H9 (cell line): ENCODE measurements around the gene TMEM163. TPM values are rescaled to one million over a fixed set of nuclear protein-coding genes. Genes with fewer than 3 reads are reported as not detected.

Source experiments
- DNase-seq: peaks from one replicate; pipeline ENCODE4 v3.0.0-alpha.2; 2017
- H2AFZ ChIP-seq: one replicate; pipeline ENCODE4 v1.6.1; 2013; ENCODE audit warnings: mild to moderate bottlenecking, low read length, control low read depth, moderate library complexity
- H2AK5ac ChIP-seq: 2 replicates; pipeline ENCODE4 v1.6.1; 2013; ENCODE audit warnings: low read length, control low read depth, mixed read lengths; ENCODE audit not compliant: insufficient read length
- H2BK120ac ChIP-seq: one replicate; pipeline ENCODE4 v1.6.1; 2013; ENCODE audit warnings: low read depth, mild to moderate bottlenecking, low read length, control low read depth, inconsistent platforms; ENCODE audit not compliant: poor library complexity, severe bottlenecking
- H2BK12ac ChIP-seq: 2 replicates; pipeline ENCODE4 v1.6.1; 2013; ENCODE audit warnings: low read length, control low read depth, mixed read lengths, low read depth; ENCODE audit not compliant: insufficient read length
- H2BK15ac ChIP-seq: 2 replicates; pipeline ENCODE4 v1.6.1; 2013; ENCODE audit warnings: low read depth, low read length, control low read depth
- H2BK20ac ChIP-seq: one replicate; pipeline ENCODE4 v1.6.1; 2013; ENCODE audit warnings: low read depth, mild to moderate bottlenecking, low read length, control low read depth, inconsistent platforms; ENCODE audit not compliant: poor library complexity, severe bottlenecking
- H2BK5ac ChIP-seq: 2 replicates; pipeline ENCODE4 v1.6.1; 2013; ENCODE audit warnings: low read length, control low read depth, mixed read lengths; ENCODE audit not compliant: insufficient read length
- H3K14ac ChIP-seq: 2 replicates; pipeline ENCODE4 v1.6.1; 2013; ENCODE audit warnings: low read length, control low read depth; ENCODE audit not compliant: insufficient read depth
- H3K18ac ChIP-seq: 2 replicates; pipeline ENCODE4 v1.6.1; 2013; ENCODE audit warnings: low read depth, mild to moderate bottlenecking, mixed read lengths, low read length, control low read depth; ENCODE audit not compliant: insufficient read length
- H3K23ac ChIP-seq: 2 replicates; pipeline ENCODE4 v1.6.1; 2013; ENCODE audit warnings: low read length, control low read depth, mixed read lengths, low read depth; ENCODE audit not compliant: insufficient read length
- H3K23me2 ChIP-seq: 2 replicates; pipeline ENCODE4 v1.6.1; 2013; ENCODE audit warnings: low read depth, mild to moderate bottlenecking, mixed read lengths, low read length, control low read depth; ENCODE audit not compliant: insufficient read length, poor library complexity, severe bottlenecking
- H3K27ac ChIP-seq: 2 replicates; pipeline ENCODE4 v1.5.1; 2013; ENCODE audit warnings: low read length, control low read depth, mixed read lengths, low read depth; ENCODE audit not compliant: insufficient read length
- H3K27me3 ChIP-seq: 2 replicates; pipeline ENCODE4 v1.6.1; 2013; ENCODE audit warnings: low read length, control low read depth, inconsistent platforms; ENCODE audit not compliant: insufficient read depth
- H3K4ac ChIP-seq: 2 replicates; pipeline ENCODE4 v1.6.1; 2013; ENCODE audit warnings: low read depth, mild to moderate bottlenecking, control low read depth, inconsistent platforms, low read length, moderate library complexity
- H3K4me1 ChIP-seq: 2 replicates; pipeline ENCODE4 v1.6.1; 2013; ENCODE audit warnings: low read length, control low read depth, inconsistent platforms; ENCODE audit not compliant: insufficient read depth
- H3K4me2 ChIP-seq: 2 replicates; pipeline ENCODE4 v1.6.1; 2013; ENCODE audit warnings: low read length, control low read depth, mixed read lengths; ENCODE audit not compliant: insufficient read length, insufficient read depth
- H3K56ac ChIP-seq: 2 replicates; pipeline ENCODE4 v1.6.1; 2013; ENCODE audit warnings: low read depth, mild to moderate bottlenecking, mixed read lengths, low read length, control low read depth; ENCODE audit not compliant: insufficient read length
- H3K79me1 ChIP-seq: 2 replicates; pipeline ENCODE4 v1.6.1; 2013; ENCODE audit warnings: low read depth, mild to moderate bottlenecking, moderate library complexity, low read length, control low read depth, inconsistent platforms; ENCODE audit not compliant: insufficient read depth, poor library complexity, severe bottlenecking
- H3K79me2 ChIP-seq: 2 replicates; pipeline ENCODE4 v1.6.1; 2013; ENCODE audit warnings: low read length, control low read depth, inconsistent platforms; ENCODE audit not compliant: insufficient read depth
- H3K9ac ChIP-seq: 2 replicates; pipeline ENCODE4 v1.6.1; 2013; ENCODE audit warnings: low read length, control low read depth, mixed read lengths; ENCODE audit not compliant: insufficient read length; ENCODE audit errors: extremely low read depth
- H3K9me3 ChIP-seq: one replicate; pipeline ENCODE4 v1.6.1; 2013; ENCODE audit warnings: low read depth, low read length, inconsistent platforms; ENCODE audit not compliant: control insufficient read depth
- H3T11ph ChIP-seq: one replicate; pipeline ENCODE4 v1.6.1; 2013; ENCODE audit warnings: mild to moderate bottlenecking, low read length, control low read depth, inconsistent platforms
- H4K20me1 ChIP-seq: one replicate; pipeline ENCODE4 v1.6.1; 2013; ENCODE audit not compliant: control insufficient read depth, insufficient read length, insufficient read depth
- H4K5ac ChIP-seq: 2 replicates; pipeline ENCODE4 v1.6.1; 2013; ENCODE audit warnings: low read depth, mild to moderate bottlenecking, mixed read lengths, low read length, control low read depth; ENCODE audit not compliant: insufficient read length
- H4K8ac ChIP-seq: replicated peaks from 2 replicates; pipeline ENCODE4 v1.6.1; 2013; ENCODE audit warnings: low read length, control low read depth, mixed read lengths, low read depth; ENCODE audit not compliant: insufficient read length
- H4K91ac ChIP-seq: 2 replicates; pipeline ENCODE4 v1.6.1; 2013; ENCODE audit warnings: low read depth, mild to moderate bottlenecking, moderate library complexity, mixed read lengths, low read length, control low read depth; ENCODE audit not compliant: insufficient read length
- H3K27ac Mint-ChIP-seq, 3 experiments: 2 replicates in 2 of 3; 3 replicates in 1 of 3; pipeline ENCODE4 v1.8.0; 2020 to 2021; ENCODE audit warnings: mixed read lengths in 3 of 3, mild to moderate bottlenecking in 1 of 3, moderate library complexity in 1 of 3
- H3K27me3 Mint-ChIP-seq: 2 replicates; pipeline ENCODE4 v1.8.0; 2021; ENCODE audit warnings: low read depth, mild to moderate bottlenecking, moderate library complexity, mixed read lengths
- H3K36me3 Mint-ChIP-seq, 3 experiments: 2 replicates in 2 of 3; 3 replicates in 1 of 3; pipeline ENCODE4 v1.8.0; 2020 to 2021; ENCODE audit warnings: low read depth in 3 of 3, mixed read lengths in 3 of 3; ENCODE audit not compliant: insufficient read depth in 1 of 3
- H3K4me1 Mint-ChIP-seq, 2 experiments: 2 replicates each; pipeline ENCODE4 v1.8.0; 2020; ENCODE audit warnings: mixed read lengths in 2 of 2
- H3K4me3 Mint-ChIP-seq, 2 experiments: 2 replicates in 1 of 2; 3 replicates in 1 of 2; pipeline ENCODE4 v1.8.0; 2020 to 2021; ENCODE audit warnings: mild to moderate bottlenecking in 2 of 2, mixed read lengths in 2 of 2, moderate library complexity in 1 of 2
- H3K9me3 Mint-ChIP-seq, 2 experiments: 2 replicates in 1 of 2; 3 replicates in 1 of 2; pipeline ENCODE4 v1.8.0; 2020; ENCODE audit warnings: mild to moderate bottlenecking in 2 of 2, mixed read lengths in 2 of 2, moderate library complexity in 1 of 2
- CTCF ChIP-seq: fragments of 200-600 bp; sonication (generic); conservative IDR thresholded peaks from 3 replicates; pipeline ENCODE4 v1.8.0; 2021; ENCODE audit warnings: antibody characterized with exemption, mild to moderate bottlenecking
- total RNA-seq: library from RNA; stranded (reverse); gene quantifications from 2 replicates; pipeline ENCODE4 v1.2.1, GENCODE V29; 2021

Gene TMEM163
- total RNA-seq, 1 experiment from 2014 or later = 0.39 TPM

- Histone ChIP-seq H2BK5ac (no peak overlapping the region), H2AK5ac (no peak overlapping the region)
- peaks cover 16 to 19% of the 10 kb centered on the region in 2 experiments for H3K4me1 Mint-ChIP-seq
Observed at GRCh38 chr2:134576478-134576877, 142.3 kb downstream of the TMEM163 start.

More at GRCh38 chr2:134576478-134576877, 142.3 kb downstream of the TMEM163 start:
- Histone ChIP-seq H4K8ac (no peak overlapping the region), H2AFZ (no peak overlapping the region), H4K20me1 (no peaks in the 10 kb centered on the region), H2BK20ac (no peak overlapping the region), H3K4me1 (no peaks in the 10 kb centered on the region), H3K9me3 (no peaks in the 10 kb centered on the region), H3K14ac (no peak overlapping the region), H3K4me2 (no peak overlapping the region), H3K56ac (no peak overlapping the region), H3K27me3 (no peaks in the 10 kb centered on the region), H3K18ac (no peak overlapping the region), H2BK120ac (no peak overlapping the region), H4K5ac (no peak overlapping the region), H3K79me1 (no peaks in the 10 kb centered on the region), H3K27ac (no peak overlapping the region), H2BK12ac (no peak overlapping the region), H4K91ac (no peak overlapping the region), H3K4ac (no peak overlapping the region), H3T11ph (no peak overlapping the region), H3K79me2 (no peaks in the 10 kb centered on the region), H3K23me2 (no peaks in the 10 kb centered on the region), H2BK15ac (no peak overlapping the region), H3K23ac (no peak overlapping the region), H3K9ac (no peak overlapping the region)
- no peak for DNase-seq
- H3K36me3 Mint-ChIP-seq = no peaks in the 10 kb centered on the region; a peak in 1 of 7 replicates
- no peaks in the 10 kb centered on the region for H3K9me3 Mint-ChIP-seq
- no peak overlapping the region for H3K27ac Mint-ChIP-seq
- TF ChIP-seq CTCF = no peak
- no peaks in the 10 kb centered on the region for H3K27me3 Mint-ChIP-seq
- H3K4me3 Mint-ChIP-seq = no peak overlapping the region
